SU-DHL-6 (cell line): Measurements from ENCODE around the gene GRB10.

Experiments used
- CTCF ChIP-seq: fragments of 200-600 bp; sonication (generic); IDR thresholded peaks from one replicate; pipeline ENCODE4 v1.5.1; 2017; ENCODE audit warnings: antibody characterized with exemption, mild to moderate bottlenecking, low read length, moderate library complexity; ENCODE audit not compliant: insufficient read depth, poor library complexity, severe bottlenecking
- EZH2phosphoT487 ChIP-seq: fragments of 200-600 bp; sonication (generic), shearing (Covaris generic); conservative IDR thresholded peaks from 2 replicates; pipeline ENCODE4 v1.6.1; 2018; ENCODE audit warnings: mild to moderate bottlenecking, antibody characterized with exemption, low read length, moderate library complexity, mixed read lengths

DNA sequence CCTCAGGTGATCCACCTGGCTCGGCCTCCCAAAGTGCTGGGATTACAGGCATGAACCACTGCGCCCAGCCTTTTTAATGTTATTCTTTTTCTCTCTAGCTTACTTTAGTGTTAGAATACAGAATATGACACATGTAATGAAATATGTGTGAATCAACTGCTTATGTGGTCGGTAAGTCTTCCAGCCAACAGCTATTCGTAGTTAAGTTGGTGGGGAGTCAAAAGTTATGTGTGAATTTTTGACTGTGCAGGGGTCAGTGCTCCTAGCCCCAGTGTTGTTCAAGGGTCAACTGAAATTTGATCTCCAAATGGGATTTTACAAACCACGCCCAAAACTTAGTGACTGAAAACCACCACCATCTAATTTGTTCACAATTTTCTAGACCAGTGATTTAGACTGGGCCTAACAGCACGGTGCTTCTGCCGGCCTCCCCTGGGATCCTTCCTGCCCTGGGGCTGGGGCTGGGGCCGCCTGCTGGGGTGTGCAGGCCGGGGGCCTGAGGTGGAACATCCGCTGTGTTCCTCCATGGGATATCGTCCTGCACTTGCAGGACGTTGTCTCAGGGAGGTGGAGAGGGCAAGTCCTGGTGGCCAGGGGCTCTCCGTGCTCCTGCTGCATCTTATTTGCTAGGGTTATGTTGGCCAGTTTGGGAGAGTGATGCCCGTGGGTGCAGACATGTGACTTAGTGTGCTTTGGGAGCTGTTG is 24.5 kb upstream of the GRB10 start:
- no peak for TF ChIP-seq EZH2phosphoT487
- no peak for TF ChIP-seq CTCF
